ENCODE measurements around the gene CYFIP1. TPM values are rescaled to one million over a fixed set of nuclear protein-coding genes. Genes with fewer than 3 reads are reported as not detected.

CYFIP1 gene
- total RNA-seq, 1 donor from 2014 or later = 16.4 TPM

DNA sequence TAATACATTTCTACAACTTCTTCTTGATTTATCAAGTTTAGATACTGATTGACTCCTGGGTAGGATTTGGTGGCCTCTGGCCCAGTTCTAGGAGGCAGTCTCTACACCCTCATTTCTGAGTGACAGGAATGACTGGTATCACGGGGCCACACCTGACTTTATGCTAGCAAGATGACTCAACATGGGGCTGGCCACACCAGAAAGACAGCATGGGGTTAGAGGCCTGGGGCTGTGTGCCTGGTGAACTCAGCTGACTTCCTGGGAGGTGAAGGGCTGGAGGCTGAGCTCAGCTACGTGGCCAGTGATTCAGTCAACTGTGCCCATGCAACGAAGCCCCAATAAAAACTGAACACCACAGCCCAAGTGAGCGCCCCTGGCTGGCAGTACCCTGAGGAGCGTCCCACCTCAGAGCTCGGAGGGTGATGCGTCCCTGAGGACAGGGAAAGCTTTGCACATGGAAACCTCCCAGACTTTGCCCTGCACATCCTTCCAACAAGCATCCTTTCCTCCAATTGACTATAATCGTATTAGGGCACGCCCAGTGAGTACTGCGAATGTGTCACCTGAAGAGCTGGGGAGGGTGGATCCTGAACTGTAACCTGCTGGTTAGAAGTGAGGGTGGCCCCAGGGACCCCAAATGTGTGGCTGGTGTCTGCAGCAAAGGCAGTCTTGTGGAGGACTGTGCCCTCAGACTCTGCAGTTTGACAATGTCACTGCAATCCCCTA, 84.5 kb downstream of the CYFIP1 start:
- H3K27ac Mint-ChIP-seq = no peak overlapping the region
- no peak overlapping the region for H3K4me3 Mint-ChIP-seq
- ChIA-PET CTCF (no interaction called here), POLR2A (no interaction called here)
- intact Hi-C loops (cut with micrococcal nuclease) = no loop called here
- no peak for TF ChIP-seq CTCF (IDR thresholded peaks at IDR 0.05)
- ATAC-seq (ENCODE audit: low read depth) = no peak
- H3K9me3 Mint-ChIP-seq = no peaks in the 10 kb centered on the region
- no peak for DNase-seq
- H3K36me3 Mint-ChIP-seq (ENCODE audit: low read depth) = no peaks in the 10 kb centered on the region
- no peaks in the 10 kb centered on the region for H3K27me3 Mint-ChIP-seq
- H3K4me1 Mint-ChIP-seq = no peaks in the 10 kb centered on the region

DNA sequence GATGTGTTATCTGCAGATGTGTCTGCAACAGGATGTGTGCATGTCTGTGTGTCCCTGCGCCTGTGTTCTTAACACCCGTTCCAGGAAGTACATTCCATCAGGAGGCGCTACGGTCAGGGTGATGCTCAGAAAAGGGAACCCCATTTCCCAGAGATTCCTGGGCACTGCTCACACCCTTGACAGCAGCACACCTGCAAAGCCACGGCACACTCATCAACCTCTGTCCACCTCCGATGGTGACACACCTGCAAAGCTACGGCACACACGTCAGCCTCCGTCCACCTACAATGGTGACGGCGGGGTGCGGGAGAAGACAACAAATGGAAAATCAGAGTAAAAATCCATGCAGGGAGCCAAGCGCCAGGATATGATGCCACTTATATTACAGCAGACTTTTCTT, 86.3 kb downstream of the CYFIP1 start:
- intact Hi-C loops (cut with micrococcal nuclease) = no loop called here
- no peak for ATAC-seq (ENCODE audit: low read depth)
- Mint-ChIP-seq H3K27me3 (no peaks in the 10 kb centered on the region), H3K4me1 (no peaks in the 10 kb centered on the region), H3K27ac (no peak overlapping the region), H3K4me3 (no peak overlapping the region), H3K9me3 (no peaks in the 10 kb centered on the region), H3K36me3 (ENCODE audit: low read depth) (no peaks in the 10 kb centered on the region)
- TF ChIP-seq CTCF (IDR thresholded peaks at IDR 0.05) = no peak
- no peak for DNase-seq
- CTCF ChIA-PET = no interaction called here
- POLR2A ChIA-PET = no interaction called here

DNA sequence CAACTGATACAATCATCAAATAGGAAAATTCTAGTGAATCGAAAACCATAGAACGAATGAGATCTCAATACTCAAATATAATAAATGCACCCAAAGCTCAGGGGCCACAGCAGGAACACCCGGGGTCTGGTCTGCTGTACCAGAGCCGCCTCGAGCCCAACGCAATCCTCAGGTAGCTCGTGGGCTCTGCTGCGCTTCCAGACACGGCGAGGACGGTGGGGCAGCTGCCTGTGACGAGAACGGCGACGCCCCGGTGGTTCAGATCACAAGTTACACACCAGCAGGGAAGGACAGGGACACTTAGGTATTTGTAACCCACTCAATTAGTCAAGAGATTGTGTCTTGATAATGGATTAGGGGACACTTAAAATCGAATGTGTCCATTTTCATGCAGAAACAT, 87.1 kb downstream of the CYFIP1 start:
- Mint-ChIP-seq H3K27ac (no peak overlapping the region), H3K36me3 (ENCODE audit: low read depth) (no peaks in the 10 kb centered on the region), H3K4me3 (no peak overlapping the region), H3K4me1 (no peaks in the 10 kb centered on the region), H3K9me3 (no peaks in the 10 kb centered on the region), H3K27me3 (no peaks in the 10 kb centered on the region)
- ATAC-seq (ENCODE audit: low read depth) (no peak), DNase-seq (no peak)
- CTCF ChIA-PET = no interaction called here
- no peak for TF ChIP-seq CTCF (IDR thresholded peaks at IDR 0.05)
- intact Hi-C loops (cut with micrococcal nuclease) = no loop called here
- POLR2A ChIA-PET = no interaction called here

GRCh38 chr15:22892333-22892732, 87.8 kb downstream of the CYFIP1 start:
- no peak overlapping the region for H3K27ac Mint-ChIP-seq
- intact Hi-C loops (cut with micrococcal nuclease) = no loop called here
- H3K27me3 Mint-ChIP-seq = no peaks in the 10 kb centered on the region
- DNase-seq (no peak), ATAC-seq (ENCODE audit: low read depth) (no peak)
- H3K36me3 Mint-ChIP-seq (ENCODE audit: low read depth) = no peaks in the 10 kb centered on the region
- H3K4me1 Mint-ChIP-seq = no peaks in the 10 kb centered on the region
- ChIA-PET CTCF (no interaction called here), POLR2A (no interaction called here)
- H3K9me3 Mint-ChIP-seq = no peaks in the 10 kb centered on the region
- TF ChIP-seq CTCF (IDR thresholded peaks at IDR 0.05) = no peak
- no peak overlapping the region for H3K4me3 Mint-ChIP-seq

DNA sequence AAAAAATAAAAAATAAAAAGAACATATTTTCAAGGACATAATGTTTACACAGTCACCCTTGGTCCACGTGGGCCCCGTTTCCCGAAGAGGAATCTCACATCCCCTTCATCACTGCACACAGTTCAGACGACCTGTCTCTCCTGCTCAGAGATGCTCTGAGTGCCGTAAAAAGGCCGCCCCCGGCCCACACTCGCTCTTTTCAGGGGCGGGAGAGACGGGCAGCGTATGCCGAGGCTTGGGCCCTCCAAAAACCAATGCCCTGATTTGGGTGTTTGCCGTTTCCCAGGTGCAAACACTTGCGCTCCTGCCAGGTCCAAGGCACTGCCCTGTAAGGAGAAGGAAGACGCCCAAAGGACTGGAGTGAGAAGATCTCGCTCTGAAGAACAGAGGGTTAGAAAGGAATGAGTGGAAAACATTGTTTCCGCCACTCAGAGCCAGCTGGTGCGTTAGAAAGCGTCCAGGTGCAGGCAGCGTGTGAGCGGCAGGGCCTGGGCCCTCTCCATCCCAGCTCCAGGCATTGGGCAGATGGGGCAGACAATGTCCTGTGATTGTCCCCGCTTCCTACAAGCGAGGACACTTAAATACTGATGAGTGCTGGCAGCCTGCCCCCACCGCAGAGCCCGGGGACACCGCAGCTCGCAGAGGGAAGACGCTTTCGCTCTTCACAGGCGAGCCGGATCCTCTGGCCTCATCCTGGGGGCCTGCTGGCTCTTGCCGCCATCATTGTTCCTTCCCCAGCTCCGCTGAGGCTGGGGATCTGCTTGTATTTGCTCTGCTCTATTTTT, 88.5 kb downstream of the CYFIP1 start:
- Mint-ChIP-seq H3K27ac (no peak overlapping the region), H3K36me3 (ENCODE audit: low read depth) (no peaks in the 10 kb centered on the region), H3K4me1 (no peaks in the 10 kb centered on the region), H3K9me3 (no peaks in the 10 kb centered on the region), H3K4me3 (no peak overlapping the region), H3K27me3 (no peaks in the 10 kb centered on the region)
- intact Hi-C loops (cut with micrococcal nuclease) = no loop called here
- POLR2A ChIA-PET = no interaction called here
- no peak for ATAC-seq (ENCODE audit: low read depth)
- DNase-seq = no peak
- no peak for TF ChIP-seq CTCF (IDR thresholded peaks at IDR 0.05)
- CTCF ChIA-PET = no interaction called here
